Activated gamma-delta T cell (primary cell): ENCODE measurements around the gene CCNL2.
"Not testable (repeated sequence)": the region's sequence is repeated elsewhere in the genome, so short reads cannot be mapped to it uniquely, and the experiment has no call there.

Source experiments
- DNase-seq: peaks from one replicate; lab custom pipeline; 2025; lab: John Stamatoyannopoulos, UW

CCNL2 gene

GRCh38 chr1:1419813-1420653, 20.9 kb upstream of the CCNL2 start:
- DNase-seq = no peak

- no peak for DNase-seq
These were observed 20.3 kb upstream of the CCNL2 start for GRCh38 chr1:1419363-1419812.

- no peak for DNase-seq
These were observed 19.6 kb upstream of the CCNL2 start for GRCh38 chr1:1418464-1419362.

- DNase-seq = not testable (repeated sequence)
These were observed 18.8 kb upstream of the CCNL2 start for GRCh38 chr1:1417825-1418463.

- DNase-seq = not testable (repeated sequence)
These were observed 18.3 kb upstream of the CCNL2 start for GRCh38 chr1:1417396-1417795.

- no peak for DNase-seq
These were observed 16.6 kb upstream of the CCNL2 start for GRCh38 chr1:1415751-1416150.

- not testable (repeated sequence) for DNase-seq
These were observed 13.3 kb upstream of the CCNL2 start for GRCh38 chr1:1412311-1412902.

GRCh38 chr1:1411626-1412025, 12.5 kb upstream of the CCNL2 start:
- DNase-seq = no peak

- not testable (repeated sequence) for DNase-seq
These were observed 11.1 kb upstream of the CCNL2 start for GRCh38 chr1:1410238-1410637.

- no peak for DNase-seq
These were observed 8.6 kb upstream of the CCNL2 start for GRCh38 chr1:1407636-1408318.

GRCh38 chr1:1406821-1407635, 7.9 kb upstream of the CCNL2 start, which contains the start of gene MRPL20:
TSS of gene MRPL20 (minus strand) at chr1:1407293. CDS start at chr1:1407217, 76 bp downstream.
- DNase-seq = peak; percentile 95

- no peak for DNase-seq
These were observed 7.1 kb upstream of the CCNL2 start for GRCh38 chr1:1406101-1406820.

- DNase-seq = no peak
These were observed 4.5 kb upstream of the CCNL2 start for GRCh38 chr1:1403653-1404052.

GRCh38 chr1:1402901-1403392, 3.8 kb upstream of the CCNL2 start:
- DNase-seq = not testable (repeated sequence)

GRCh38 chr1:1402072-1402900, 3.2 kb upstream of the CCNL2 start:
- no peak for DNase-seq

- DNase-seq = no peak
These were observed 2.4 kb upstream of the CCNL2 start for GRCh38 chr1:1401457-1402010.

- DNase-seq = no peak
These were observed 1.7 kb upstream of the CCNL2 start for GRCh38 chr1:1400576-1401456.
